HFF-Myc (cell line): ENCODE measurements around the gene DMGDH.

Experiments used
- DNase-seq: peaks from one replicate; pipeline ENCODE4 v3.0.0-alpha.2; 2011; ENCODE audit warnings: low read depth; ENCODE audit errors: extremely low read depth
- H3K4me3 ChIP-seq: replicated peaks from 2 replicates; pipeline ENCODE4 v1.5.1; 2011; ENCODE audit warnings: low read depth, mild to moderate bottlenecking, control low read depth, low read length
- CTCF ChIP-seq: IDR thresholded peaks from 2 replicates; pipeline ENCODE4 v1.5.1; 2012; ENCODE audit warnings: mild to moderate bottlenecking, low read depth, low read length, control low read depth; ENCODE audit errors: missing control alignments

Gene DMGDH

GRCh38 chr5:78971998-78972397 lies 97.5 kb downstream of the DMGDH start:
- DNase-seq: no peak
- no peak for TF ChIP-seq CTCF
- H3K4me3 ChIP-seq: no peak overlapping the region

GRCh38 chr5:78968781-78969180 lies 100.7 kb downstream of the DMGDH start:
- H3K4me3 ChIP-seq: no peak overlapping the region
- no peak for DNase-seq
- no peak for TF ChIP-seq CTCF

GRCh38 chr5:78964889-78965288 lies 104.6 kb downstream of the DMGDH start:
- peak; percentile 41 for DNase-seq
- peak; percentile 30 for TF ChIP-seq CTCF
- H3K4me3 ChIP-seq: no peak overlapping the region

- H3K4me3 ChIP-seq: no peak overlapping the region
- TF ChIP-seq CTCF: no peak
- DNase-seq: no peak
Measured at GRCh38 chr5:78961743-78962142, 107.7 kb downstream of the DMGDH start.

GRCh38 chr5:78959767-78960166 lies 109.7 kb downstream of the DMGDH start:
- H3K4me3 ChIP-seq: no peak overlapping the region
- TF ChIP-seq CTCF: no peak
- DNase-seq: no peak

- TF ChIP-seq CTCF: no peak
- no peak overlapping the region for H3K4me3 ChIP-seq
- no peak for DNase-seq
Measured at GRCh38 chr5:78958672-78959445, 110.6 kb downstream of the DMGDH start.

GRCh38 chr5:78956901-78957300 lies 112.6 kb downstream of the DMGDH start:
- TF ChIP-seq CTCF: no peak
- no peak for DNase-seq
- no peak overlapping the region for H3K4me3 ChIP-seq
